ENCODE results near the gene PATE3. TPM values are rescaled to one million over a fixed set of nuclear protein-coding genes. Genes with fewer than 3 reads are reported as not detected.

PATE3 gene
- total and polyA plus RNA-seq, 4 donors, result not detected

DNA sequence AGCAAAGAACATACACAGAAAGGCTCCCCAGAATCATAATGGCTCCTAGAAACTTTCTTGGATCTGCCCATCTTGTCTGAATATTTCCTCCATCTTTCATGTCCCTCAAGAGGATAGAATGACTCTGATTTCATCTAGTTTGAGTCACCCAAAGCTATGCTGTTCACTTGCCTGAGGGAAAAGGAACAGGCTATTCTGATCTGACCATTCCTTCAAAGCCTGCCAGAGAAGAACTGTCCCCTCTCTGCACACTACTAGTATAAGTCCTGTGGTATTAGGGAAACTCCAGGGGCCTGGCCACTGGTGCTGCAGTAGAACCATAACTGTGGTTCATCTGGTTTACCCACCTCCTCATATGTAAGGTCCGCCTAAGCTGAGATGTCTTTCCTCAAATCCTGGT, 44.2 kb upstream of the PATE3 start:
- Histone ChIP-seq H3K36me3 (ENCODE audit: control insufficient read depth in 4 of 4, insufficient read depth in 3 of 4, low read depth in 1 of 4, low read length in 3 of 4) (no peaks in the 10 kb centered on the region), H3K27me3 (ENCODE audit: control insufficient read depth in 4 of 4, insufficient read depth in 4 of 4, low read length in 3 of 4) (peaks cover 0 to 14% (median 0%) of the 10 kb centered on the region in 4 donors), H3K4me1 (ENCODE audit: control insufficient read depth in 4 of 4, insufficient read depth in 4 of 4, low read length in 3 of 4) (no peaks in the 10 kb centered on the region), H3K4me3 (ENCODE audit: low read depth in 1 of 3, low read length in 3 of 3) (no peak overlapping the region), H3K9me3 (ENCODE audit: control insufficient read depth in 4 of 4, low read length in 3 of 4) (no peaks in the 10 kb centered on the region), H3K27ac (ENCODE audit: low read depth in 1 of 2, low read length in 2 of 2) (no peak overlapping the region), H3K9ac (ENCODE audit: low read depth in 1 of 2, low read length in 2 of 2) (no peak overlapping the region)
- 89% methylated on average over 1 of the region's 1 CpG for WGBS
- DNase-seq (ENCODE audit: low spot score), result no peak
- TF ChIP-seq JUND (IDR thresholded peaks at IDR 0.05) (no peak), NR2F2 (IDR thresholded peaks at IDR 0.05) (no peak), TAF1 (conservative IDR thresholded peaks at IDR 0.05) (no peak), GABPA (IDR thresholded peaks at IDR 0.05 in 1 of 2, conservative IDR thresholded peaks at IDR 0.05 in 1 of 2) (no peak), EGR1 (IDR thresholded peaks at IDR 0.05; ENCODE audit: low read depth in 2 of 2) (no peak), FOXA2 (IDR thresholded peaks at IDR 0.05) (no peak), CTCF (IDR thresholded peaks at IDR 0.05; ENCODE audit: low read depth, low read length, missing input control) (no peak), RAD21 (IDR thresholded peaks at IDR 0.05) (no peak), YY1 (IDR thresholded peaks at IDR 0.05) (no peak), HNF4A (conservative IDR thresholded peaks at IDR 0.05) (no peak), HNF4G (IDR thresholded peaks at IDR 0.05) (no peak)
- TF ChIP-seq, protein P1, sequence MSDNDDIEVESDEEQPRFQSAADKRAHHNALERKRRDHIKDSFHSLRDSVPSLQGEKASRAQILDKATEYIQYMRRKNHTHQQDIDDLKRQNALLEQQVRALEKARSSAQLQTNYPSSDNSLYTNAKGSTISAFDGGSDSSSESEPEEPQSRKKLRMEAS (IDR thresholded peaks at IDR 0.05), result no peak
- TF ChIP-seq, protein P2, sequence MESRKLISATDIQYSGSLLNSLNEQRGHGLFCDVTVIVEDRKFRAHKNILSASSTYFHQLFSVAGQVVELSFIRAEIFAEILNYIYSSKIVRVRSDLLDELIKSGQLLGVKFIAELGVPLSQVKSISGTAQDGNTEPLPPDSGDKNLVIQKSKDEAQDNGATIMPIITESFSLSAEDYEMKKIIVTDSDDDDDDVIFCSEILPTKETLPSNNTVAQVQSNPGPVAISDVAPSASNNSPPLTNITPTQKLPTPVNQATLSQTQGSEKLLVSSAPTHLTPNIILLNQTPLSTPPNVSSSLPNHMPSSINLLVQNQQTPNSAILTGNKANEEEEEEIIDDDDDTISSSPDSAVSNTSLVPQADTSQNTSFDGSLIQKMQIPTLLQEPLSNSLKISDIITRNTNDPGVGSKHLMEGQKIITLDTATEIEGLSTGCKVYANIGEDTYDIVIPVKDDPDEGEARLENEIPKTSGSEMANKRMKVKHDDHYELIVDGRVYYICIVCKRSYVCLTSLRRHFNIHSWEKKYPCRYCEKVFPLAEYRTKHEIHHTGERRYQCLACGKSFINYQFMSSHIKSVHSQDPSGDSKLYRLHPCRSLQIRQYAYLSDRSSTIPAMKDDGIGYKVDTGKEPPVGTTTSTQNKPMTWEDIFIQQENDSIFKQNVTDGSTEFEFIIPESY (IDR thresholded peaks at IDR 0.05), result no peak
- TF ChIP-seq, protein P3, sequence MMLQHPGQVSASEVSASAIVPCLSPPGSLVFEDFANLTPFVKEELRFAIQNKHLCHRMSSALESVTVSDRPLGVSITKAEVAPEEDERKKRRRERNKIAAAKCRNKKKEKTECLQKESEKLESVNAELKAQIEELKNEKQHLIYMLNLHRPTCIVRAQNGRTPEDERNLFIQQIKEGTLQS (IDR thresholded peaks at IDR 0.05), result no peak

- DNase-seq (ENCODE audit: low spot score), result no peak
- H3K27me3 ChIP-seq (ENCODE audit: control insufficient read depth in 4 of 4, insufficient read depth in 4 of 4, low read length in 3 of 4), result peaks cover 0 to 16% (median 0%) of the 10 kb centered on the region in 4 donors
- 93% methylated on average over 3 of the region's 3 CpGs for WGBS
- H3K9me3 ChIP-seq (ENCODE audit: control insufficient read depth in 4 of 4, low read length in 3 of 4), result no peaks in the 10 kb centered on the region
- no peak within 1 kb of the TSS for H3K9ac ChIP-seq (ENCODE audit: low read depth in 1 of 2, low read length in 2 of 2)
- H3K27ac ChIP-seq (ENCODE audit: low read depth in 1 of 2, low read length in 2 of 2), result no peak within 1 kb of the TSS
- TF ChIP-seq RAD21 (IDR thresholded peaks at IDR 0.05), result no peak
- TF ChIP-seq HNF4G (IDR thresholded peaks at IDR 0.05), result no peak
- TF ChIP-seq, protein P1 (IDR thresholded peaks at IDR 0.05), result no peak
- TF ChIP-seq, protein P2 (IDR thresholded peaks at IDR 0.05), result no peak
- TF ChIP-seq GABPA (IDR thresholded peaks at IDR 0.05 in 1 of 2, conservative IDR thresholded peaks at IDR 0.05 in 1 of 2), result no peak
- TF ChIP-seq CTCF (IDR thresholded peaks at IDR 0.05; ENCODE audit: low read depth, low read length, missing input control), result no peak
- no peak for TF ChIP-seq EGR1 (IDR thresholded peaks at IDR 0.05; ENCODE audit: low read depth in 2 of 2)
- TF ChIP-seq RXRA (IDR thresholded peaks at IDR 0.05), result no peak
- no peak for TF ChIP-seq SP1 (IDR thresholded peaks at IDR 0.05)
- no peak for TF ChIP-seq FOXA1 (IDR thresholded peaks at IDR 0.05)
- TF ChIP-seq FOXA2 (IDR thresholded peaks at IDR 0.05), result no peak
- TF ChIP-seq HNF4A (conservative IDR thresholded peaks at IDR 0.05), result no peak
- TF ChIP-seq, protein P3 (IDR thresholded peaks at IDR 0.05), result no peak
- no peak for TF ChIP-seq JUND (IDR thresholded peaks at IDR 0.05)
- TF ChIP-seq NR2F2 (IDR thresholded peaks at IDR 0.05), result no peak
- no peaks in the 10 kb centered on the region for H3K4me1 ChIP-seq (ENCODE audit: control insufficient read depth in 4 of 4, insufficient read depth in 4 of 4, low read length in 3 of 4)
- H3K4me3 ChIP-seq (ENCODE audit: low read depth in 1 of 3, low read length in 3 of 3), result no peak within 1 kb of the TSS
- no peaks in the 10 kb centered on the region for H3K36me3 ChIP-seq (ENCODE audit: control insufficient read depth in 4 of 4, insufficient read depth in 3 of 4, low read depth in 1 of 4, low read length in 3 of 4)
Observed at GRCh38 chr11:125745979-125746378, 41.9 kb upstream of the PATE3 start, which contains the start of gene PATE1. Gene PATE1 (plus strand): TSS chr11:125746279. CDS start chr11:125746305, 26 bp downstream.

All from liver (tissue), 9 donors.